Stimulated activated effector memory CD8-positive, alpha-beta T cell treated with anti-CD3 and anti-CD28 coated beads, Interleukin-12 subunit alpha, Interleukin-12 subunit beta, amount 100 ng/mL, for 72 hours (primary cell): Measurements from ENCODE around the gene ADCY7.
A peak's percentile ranks its signal among the peaks of the same experiment; 100 is the strongest.

Source experiments
- ATAC-seq: fragments of 150-1000 bp; cut with Tn5 transposase; 2 replicates; pipeline ENCODE4 v1.10.0; 2021
- DNase-seq, 2 donors: peaks; one replicate each; pipeline ENCODE4 v3.0.0; 2021 to 2022; ENCODE audit warnings: low spot score in 2 of 2
- H3K27ac Mint-ChIP-seq: one replicate; pipeline ENCODE4 v1.8.0; 2022; ENCODE audit warnings: mild to moderate bottlenecking, mixed read lengths
- H3K36me3 Mint-ChIP-seq: one replicate; pipeline ENCODE4 v1.8.0; 2022; ENCODE audit warnings: mild to moderate bottlenecking, mixed read lengths
- H3K4me1 Mint-ChIP-seq: one replicate; pipeline ENCODE4 v1.8.0; 2022; ENCODE audit warnings: mixed read lengths
- H3K4me3 Mint-ChIP-seq: one replicate; pipeline ENCODE4 v1.8.0; 2022; ENCODE audit warnings: mild to moderate bottlenecking, mixed read lengths
- H3K9me3 Mint-ChIP-seq: one replicate; pipeline ENCODE4 v1.8.0; 2022; ENCODE audit warnings: mixed read lengths

Gene ADCY7

DNA sequence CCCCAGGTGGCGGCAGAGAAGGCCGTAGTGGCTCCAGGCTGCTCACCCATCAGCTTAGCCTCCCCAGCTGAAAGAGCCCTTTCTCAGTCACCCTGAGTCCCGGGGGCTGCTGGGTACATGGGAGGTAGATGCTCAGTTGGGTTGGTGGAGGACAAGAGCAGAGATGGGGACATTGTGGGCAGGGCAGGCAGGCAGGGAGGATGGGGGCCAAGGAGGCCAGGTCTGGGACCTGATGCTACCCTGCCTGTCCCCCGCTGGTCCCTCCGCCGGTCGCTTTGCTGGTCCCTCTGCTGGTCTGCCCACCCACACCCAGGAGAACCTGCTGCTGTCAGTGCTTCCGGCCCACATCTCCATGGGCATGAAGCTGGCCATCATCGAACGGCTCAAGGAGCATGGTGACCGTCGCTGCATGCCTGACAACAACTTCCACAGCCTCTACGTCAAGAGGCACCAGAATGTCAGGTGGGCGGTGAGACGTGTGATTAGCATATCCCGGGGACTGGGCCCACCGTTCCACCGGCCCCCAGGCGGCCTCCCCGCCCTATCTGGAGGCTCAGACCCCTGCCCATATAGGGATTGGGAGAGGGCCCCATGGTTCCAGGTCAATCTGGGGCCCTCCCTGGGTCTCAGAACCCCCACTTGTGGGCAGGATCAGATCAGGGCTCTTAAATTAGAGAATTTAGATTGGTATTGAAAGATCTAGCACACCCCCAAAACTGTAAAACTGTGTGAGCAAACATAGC is 26.9 kb downstream of the ADCY7 start:
- peaks cover 77% of the 10 kb centered on the region for H3K36me3 Mint-ChIP-seq
- DNase-seq (no peak), ATAC-seq (no peak)
- H3K4me1 Mint-ChIP-seq, result peaks cover 19% of the 10 kb centered on the region
- H3K4me3 Mint-ChIP-seq, result no peak overlapping the region
- peak overlapping the region; percentile 45 for H3K27ac Mint-ChIP-seq
- H3K9me3 Mint-ChIP-seq, result no peaks in the 10 kb centered on the region

DNA sequence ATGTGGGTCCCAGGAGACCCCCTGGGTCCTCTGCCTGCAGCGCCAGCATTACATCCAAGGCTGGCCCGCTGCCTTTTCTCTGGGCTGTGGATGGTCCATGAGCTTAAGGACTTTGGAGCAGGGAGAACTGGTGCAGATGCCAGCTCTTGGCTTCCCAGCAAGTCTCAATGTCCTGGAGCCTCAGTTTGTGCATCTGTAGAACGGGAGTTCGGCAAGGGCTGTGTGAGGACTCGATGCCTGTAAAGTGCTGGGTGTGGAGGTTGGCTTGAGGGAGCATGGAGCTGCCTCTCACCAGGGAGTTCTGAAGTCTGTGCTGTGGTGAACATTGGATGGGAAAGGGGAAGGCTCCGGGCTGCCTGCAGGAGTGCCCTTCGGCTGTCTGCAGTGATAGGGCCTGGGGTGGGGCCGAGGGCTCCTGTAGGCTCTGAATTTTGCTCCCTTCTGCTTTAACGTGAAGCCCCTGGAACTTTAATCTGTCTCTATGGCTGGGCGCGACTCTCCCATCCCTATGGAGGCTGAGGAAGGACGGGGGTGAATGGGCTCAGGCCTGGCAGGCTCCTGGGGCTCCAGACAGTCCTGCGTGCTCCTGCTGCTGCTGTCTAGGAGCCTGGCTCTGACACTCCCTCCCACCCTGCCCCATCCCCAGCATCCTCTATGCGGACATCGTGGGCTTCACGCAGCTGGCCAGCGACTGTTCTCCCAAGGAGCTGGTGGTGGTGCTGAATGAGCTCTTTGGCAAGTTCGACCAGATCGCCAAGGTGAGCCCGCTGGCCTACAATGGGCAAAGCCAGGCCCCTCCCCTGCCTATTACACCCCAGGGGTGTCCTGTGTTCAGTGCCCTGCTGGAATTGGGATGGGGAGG is 27.9 kb downstream of the ADCY7 start:
- Mint-ChIP-seq H3K4me1 (peaks cover 14% of the 10 kb centered on the region), H3K36me3 (peaks cover 71% of the 10 kb centered on the region), H3K4me3 (no peak overlapping the region), H3K9me3 (no peaks in the 10 kb centered on the region), H3K27ac (peak overlapping the region; percentile 45)
- ATAC-seq, result no peak
- DNase-seq, result no peak

DNA sequence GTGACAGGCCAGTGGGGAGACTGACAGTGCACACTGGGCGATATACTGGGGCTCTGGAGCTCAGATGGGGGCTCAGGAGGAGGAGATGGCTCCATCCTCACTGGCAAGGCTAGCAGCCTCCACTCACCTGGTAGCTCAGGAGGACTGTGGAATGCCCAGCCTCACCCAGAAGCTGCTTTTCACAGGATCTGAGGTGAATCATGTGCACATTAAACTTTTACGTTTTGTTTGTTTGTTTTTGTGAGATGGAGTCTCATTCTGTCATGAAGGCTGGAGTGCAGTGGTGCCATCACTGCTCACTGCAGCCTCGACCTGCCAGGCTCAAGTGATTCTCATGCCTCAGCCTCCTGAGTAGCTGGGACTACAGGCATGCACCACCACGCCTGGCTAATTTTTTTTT is 28.6 kb downstream of the ADCY7 start:
- DNase-seq (no peak), ATAC-seq (no peak)
- Mint-ChIP-seq H3K4me3 (no peak overlapping the region), H3K36me3 (peaks cover 66% of the 10 kb centered on the region), H3K27ac (peak overlapping the region; percentile 84), H3K4me1 (peaks cover 10% of the 10 kb centered on the region), H3K9me3 (no peaks in the 10 kb centered on the region)

DNA sequence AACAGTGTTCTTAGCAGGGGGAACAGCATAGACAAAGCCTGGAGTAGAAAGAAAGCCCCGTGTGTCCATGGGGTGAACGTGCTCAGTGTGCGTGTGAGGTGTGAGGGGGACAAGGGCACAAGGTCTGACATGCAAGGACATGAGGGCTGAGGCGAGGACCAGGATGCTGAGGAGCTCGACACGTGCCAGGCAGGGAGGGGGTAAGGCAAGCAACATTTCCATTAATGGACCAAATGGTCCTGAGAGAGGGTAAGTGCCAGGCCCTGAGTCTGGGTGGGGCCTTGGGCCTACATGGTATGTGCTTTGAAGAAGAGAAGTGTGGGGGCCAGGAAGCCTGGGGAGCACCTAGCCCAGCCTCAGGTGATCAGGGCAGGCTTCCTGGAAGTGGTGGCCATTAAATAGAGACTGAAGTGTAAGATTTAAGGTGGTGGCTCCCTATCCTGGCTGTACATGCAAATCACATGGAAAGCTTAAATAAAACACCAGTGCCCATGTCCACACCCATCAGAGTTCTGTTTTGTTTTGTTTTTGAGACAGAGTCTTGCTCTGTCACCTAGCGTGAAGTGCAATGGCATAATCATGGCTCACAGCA is 29.3 kb downstream of the ADCY7 start:
- H3K4me3 Mint-ChIP-seq, result no peak overlapping the region
- DNase-seq (no peak), ATAC-seq (no peak)
- peaks cover 5% of the 10 kb centered on the region for H3K4me1 Mint-ChIP-seq
- H3K9me3 Mint-ChIP-seq, result no peaks in the 10 kb centered on the region
- peak overlapping the region; percentile 84 for H3K27ac Mint-ChIP-seq
- peaks cover 66% of the 10 kb centered on the region for H3K36me3 Mint-ChIP-seq

DNA sequence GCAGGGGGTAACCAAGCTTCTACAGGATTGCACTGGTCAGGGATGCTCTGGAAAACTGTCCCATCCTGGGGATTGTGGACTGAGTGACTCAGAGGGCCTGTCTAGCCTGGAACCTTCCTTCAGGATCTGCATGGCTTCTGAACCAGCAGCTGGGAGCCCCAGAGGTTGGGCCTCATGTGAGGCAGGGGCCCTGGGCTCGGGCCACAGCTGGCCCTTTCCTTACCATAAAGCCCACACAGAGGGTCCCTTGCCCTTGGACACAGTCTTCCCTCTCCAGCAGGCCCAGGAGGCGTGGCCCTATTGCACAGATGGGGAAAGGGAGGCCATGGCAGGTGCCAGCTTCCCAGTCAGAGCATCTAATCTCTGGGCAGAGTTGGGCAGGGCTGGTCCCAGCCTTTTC is 30.5 kb downstream of the ADCY7 start:
- Mint-ChIP-seq H3K27ac (peak overlapping the region; percentile 56), H3K4me3 (no peak overlapping the region), H3K4me1 (peaks cover 5% of the 10 kb centered on the region), H3K9me3 (no peaks in the 10 kb centered on the region), H3K36me3 (peaks cover 75% of the 10 kb centered on the region)
- ATAC-seq (no peak), DNase-seq (no peak)

DNA sequence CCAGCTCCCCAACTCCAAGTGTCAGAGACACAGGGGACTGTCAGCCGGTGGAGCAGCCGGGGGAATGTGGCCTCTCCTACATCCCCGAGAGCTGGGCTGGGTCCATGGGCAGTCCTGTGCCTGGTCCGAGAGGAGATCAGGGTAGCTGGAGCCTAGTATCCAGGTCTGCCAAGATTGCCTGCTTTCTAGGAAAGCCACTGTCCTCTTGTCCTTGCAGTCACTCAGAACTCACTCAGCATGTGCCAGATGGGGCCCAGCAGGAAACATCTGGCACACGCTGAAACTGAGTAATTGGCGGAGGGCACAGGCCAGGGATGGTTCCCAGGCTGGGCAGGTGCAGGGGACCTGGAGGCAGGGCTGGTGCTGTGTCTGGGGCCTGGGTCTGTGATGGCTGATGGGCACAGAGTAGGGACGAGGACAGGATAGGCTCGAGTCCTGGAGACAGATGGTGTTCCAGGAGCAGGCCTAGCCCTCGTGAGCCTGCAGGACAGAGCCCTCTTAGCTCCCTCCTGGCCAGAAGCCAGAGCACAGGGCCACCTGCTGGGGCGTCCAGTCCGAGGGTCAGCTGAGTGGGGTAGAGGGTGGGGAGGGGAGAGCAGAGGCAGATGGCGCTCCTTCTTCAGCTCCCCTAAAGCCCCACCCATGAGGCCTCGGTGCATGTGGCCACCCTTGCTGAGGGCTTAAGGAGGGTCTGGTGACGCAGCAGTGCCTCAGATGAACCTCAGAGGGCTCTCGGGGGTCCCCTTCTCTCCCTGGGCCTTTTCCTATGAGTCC is 31.1 kb downstream of the ADCY7 start:
- Mint-ChIP-seq H3K27ac (peak overlapping the region; percentile 65), H3K36me3 (peaks cover 82% of the 10 kb centered on the region), H3K4me1 (peaks cover 5% of the 10 kb centered on the region), H3K9me3 (no peaks in the 10 kb centered on the region), H3K4me3 (no peak overlapping the region)
- no peak for ATAC-seq
- no peak for DNase-seq

DNA sequence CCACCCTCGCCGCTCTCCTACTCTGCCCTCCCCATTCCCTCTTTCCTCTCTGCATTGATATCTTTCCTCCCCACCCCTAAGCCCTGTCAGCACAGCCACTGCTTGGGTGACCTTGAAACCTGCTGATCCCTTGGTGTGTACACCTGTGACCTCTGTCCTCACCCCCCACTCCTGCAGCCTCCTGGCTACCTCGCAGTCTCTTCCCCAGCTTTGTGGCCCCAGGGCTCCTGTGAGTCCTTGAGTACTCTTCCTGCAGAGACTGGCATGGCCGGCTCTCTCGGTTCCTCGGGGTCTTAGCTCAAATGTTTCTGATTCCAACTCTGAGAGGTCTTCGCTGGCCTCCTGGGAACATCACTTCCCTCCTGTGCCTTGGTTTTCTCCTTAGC is 31.7 kb downstream of the ADCY7 start:
- Mint-ChIP-seq H3K27ac (peak overlapping the region; percentile 65), H3K4me3 (no peak overlapping the region), H3K36me3 (peaks cover 88% of the 10 kb centered on the region), H3K4me1 (peaks cover 5% of the 10 kb centered on the region), H3K9me3 (no peaks in the 10 kb centered on the region)
- DNase-seq (no peak), ATAC-seq (no peak)

DNA sequence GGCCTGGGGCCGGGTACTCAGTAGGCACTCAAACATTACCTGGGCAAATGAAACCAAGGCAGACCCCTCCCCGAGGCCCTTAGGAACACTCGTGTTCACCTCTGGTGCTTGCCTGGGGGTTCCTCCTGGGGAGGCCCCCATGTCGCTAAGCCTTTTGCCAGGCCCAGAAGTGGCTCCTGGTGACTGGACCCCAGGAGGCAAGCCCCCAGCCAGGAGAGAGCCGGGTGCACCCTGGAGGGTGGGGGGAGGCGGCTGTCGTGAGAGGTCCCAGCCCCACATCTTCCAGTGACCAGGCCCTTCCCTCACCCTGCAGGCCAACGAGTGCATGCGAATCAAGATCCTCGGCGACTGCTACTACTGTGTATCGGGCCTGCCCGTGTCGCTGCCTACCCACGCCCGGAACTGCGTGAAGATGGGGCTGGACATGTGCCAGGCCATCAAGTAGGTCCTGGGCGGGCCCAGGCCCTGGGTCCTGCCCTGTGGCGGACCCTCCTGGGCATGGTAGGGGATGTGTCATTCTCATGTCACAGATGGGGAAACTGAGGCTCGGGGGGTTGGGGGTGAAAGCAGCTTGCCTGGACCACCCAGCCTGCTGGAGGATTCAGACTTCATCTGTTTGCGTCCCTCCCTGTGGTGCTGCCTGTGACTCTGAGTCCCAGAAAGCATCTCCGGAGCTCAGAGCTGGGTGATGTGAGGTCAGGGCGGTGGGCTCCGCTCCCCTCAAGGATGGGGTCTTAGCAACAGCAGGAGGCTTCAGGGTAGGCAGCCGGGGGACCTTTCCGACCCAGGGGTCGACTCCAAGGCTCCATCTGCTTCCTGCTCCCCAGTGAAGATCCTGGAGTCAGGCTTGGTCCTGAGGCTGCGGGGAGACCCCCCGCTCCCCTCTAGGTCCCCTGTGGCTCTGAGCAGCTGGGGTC is 32.5 kb downstream of the ADCY7 start:
- DNase-seq (no peak), ATAC-seq (no peak)
- no peaks in the 10 kb centered on the region for H3K9me3 Mint-ChIP-seq
- no peak overlapping the region for H3K4me3 Mint-ChIP-seq
- peaks cover 5% of the 10 kb centered on the region for H3K4me1 Mint-ChIP-seq
- H3K27ac Mint-ChIP-seq, result peak overlapping the region; percentile 65
- peaks cover 87% of the 10 kb centered on the region for H3K36me3 Mint-ChIP-seq

DNA sequence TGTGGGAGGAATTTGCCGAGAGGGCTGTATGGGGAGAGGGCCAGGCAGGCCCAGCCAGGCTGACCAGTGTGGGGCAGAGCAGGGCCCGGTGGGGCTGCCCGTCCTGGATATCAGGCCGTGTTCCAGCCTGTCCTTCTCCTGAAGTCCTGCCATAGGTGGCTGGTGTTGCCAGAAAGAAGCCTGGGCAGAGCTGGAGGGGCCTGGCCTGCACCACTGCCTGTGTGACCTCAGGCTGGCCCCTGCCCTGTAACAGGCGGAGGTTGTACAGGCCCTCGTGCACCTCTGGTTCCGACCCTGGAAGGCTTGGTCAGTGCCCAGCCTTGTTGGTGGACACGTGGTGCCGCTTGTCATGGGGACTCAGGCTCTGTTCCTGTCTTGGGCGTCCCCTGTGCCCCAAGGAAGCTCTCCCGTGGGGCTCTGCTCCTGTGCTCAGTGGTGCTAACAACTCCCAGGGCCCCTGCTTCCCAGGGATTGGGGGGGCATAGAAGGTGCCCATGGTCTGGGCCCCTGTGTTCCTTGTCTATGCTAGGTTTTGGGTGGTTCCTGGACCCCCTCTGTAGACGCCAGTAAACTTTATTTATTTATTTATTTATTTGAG is 33.3 kb downstream of the ADCY7 start:
- ATAC-seq, result no peak
- peaks cover 5% of the 10 kb centered on the region for H3K4me1 Mint-ChIP-seq
- no peak for DNase-seq
- no peaks in the 10 kb centered on the region for H3K9me3 Mint-ChIP-seq
- peaks cover 87% of the 10 kb centered on the region for H3K36me3 Mint-ChIP-seq
- H3K27ac Mint-ChIP-seq, result no peak overlapping the region
- no peak overlapping the region for H3K4me3 Mint-ChIP-seq

DNA sequence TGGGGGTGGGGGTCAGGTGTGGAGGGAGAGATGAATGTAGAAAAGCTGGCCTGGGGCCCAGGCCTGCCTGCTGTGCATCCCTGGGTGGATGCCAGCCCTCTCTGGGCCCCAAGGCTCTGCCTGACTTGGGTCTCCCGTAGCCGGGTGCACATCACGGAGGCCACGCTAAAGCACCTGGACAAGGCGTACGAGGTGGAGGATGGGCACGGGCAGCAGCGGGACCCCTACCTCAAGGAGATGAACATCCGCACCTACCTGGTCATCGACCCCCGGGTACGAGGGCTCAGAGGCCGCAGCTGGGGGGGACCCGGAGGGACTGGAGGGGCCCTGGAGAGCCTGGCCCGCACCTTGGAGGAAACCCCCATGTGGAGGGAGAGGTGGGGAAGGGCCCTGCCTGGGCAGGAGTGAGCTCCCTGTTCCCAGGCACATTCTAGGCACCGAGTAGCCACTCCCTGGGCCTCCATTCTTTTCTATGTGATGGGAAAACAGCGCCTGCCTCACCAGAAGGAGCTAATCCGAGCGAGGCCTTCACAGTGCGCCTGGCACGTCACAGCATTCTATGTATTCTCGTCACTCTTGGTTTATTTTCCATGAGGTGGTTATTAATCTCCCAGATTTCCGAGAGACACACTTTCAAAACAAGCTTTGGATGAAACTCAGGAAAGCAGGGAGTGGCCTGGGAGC is 34.7 kb downstream of the ADCY7 start:
- DNase-seq, result no peak
- no peak overlapping the region for H3K4me3 Mint-ChIP-seq
- no peak for ATAC-seq
- no peaks in the 10 kb centered on the region for H3K4me1 Mint-ChIP-seq
- H3K36me3 Mint-ChIP-seq, result peaks cover 78% of the 10 kb centered on the region
- H3K27ac Mint-ChIP-seq, result peak overlapping the region; percentile 73
- H3K9me3 Mint-ChIP-seq, result no peaks in the 10 kb centered on the region

DNA sequence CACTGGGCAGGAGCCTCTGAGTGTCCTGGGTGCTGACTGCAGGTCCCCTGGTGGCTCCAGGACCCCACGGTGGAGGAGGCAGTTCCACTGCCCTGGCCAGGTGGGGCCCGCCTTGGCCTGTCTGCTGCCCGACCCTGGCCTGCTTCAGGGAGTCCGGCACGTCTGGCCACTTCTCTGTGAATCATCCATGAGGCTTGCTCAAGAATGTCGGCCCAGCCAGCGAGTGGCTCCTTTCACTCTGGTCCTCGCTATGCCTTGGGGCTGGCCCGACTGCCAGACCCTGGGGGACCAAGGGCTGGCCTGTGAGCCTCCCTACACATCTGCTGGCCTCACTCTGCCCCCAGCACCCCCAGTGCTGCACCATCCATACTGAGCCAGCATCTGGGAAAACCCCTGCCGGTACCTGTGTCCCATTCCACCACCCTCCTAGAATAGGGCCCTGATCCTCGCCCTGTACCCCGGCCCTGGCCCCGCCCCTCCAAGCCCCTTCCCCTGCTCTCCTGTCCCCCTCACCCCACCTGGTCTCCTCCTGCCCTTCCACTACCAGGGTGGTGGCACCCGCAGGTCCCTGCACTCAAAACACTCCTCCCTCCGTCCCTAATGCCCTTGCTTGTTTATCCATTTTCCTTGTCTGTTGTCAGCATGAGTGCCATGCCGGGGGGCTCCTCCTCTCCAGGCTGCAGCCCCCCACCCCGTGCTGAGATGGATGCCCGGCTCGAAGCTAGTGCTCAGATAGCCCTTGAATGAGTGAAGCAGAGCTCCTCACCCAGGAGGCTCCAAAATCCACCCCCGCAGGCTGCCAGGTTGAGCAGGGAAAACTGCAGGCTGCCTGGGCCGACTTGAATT is 35.5 kb downstream of the ADCY7 start:
- ATAC-seq, result no peak
- Mint-ChIP-seq H3K36me3 (peaks cover 78% of the 10 kb centered on the region), H3K4me1 (peaks cover under 1% of the 10 kb centered on the region), H3K4me3 (no peak overlapping the region), H3K27ac (peak overlapping the region; percentile 73), H3K9me3 (no peaks in the 10 kb centered on the region)
- DNase-seq, result no peak

DNA sequence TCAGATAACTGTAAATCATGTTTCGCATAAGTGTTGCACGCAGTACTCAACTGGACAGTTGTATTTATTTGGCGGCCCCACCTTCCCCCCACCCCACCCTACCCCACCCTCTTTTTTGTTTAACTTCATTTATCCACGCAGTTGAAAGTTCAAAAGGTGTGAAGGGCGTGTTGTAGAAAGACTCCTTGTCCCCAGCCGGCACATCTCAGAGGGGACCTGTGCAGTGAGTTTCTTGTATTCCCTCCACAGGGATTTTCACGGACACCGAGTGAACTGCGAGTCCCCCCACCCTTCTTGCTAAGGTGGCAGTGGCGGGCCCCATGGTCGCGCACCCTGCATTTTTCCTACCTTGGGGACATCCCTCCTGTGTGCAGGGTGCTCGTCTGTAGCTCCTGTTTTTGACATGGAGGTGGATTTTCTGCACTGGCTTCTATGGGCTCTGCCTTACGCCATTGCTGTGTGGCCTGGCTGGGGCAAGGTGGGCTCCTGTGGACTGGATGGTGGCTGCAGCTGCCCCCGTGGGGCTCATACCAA is 36.2 kb downstream of the ADCY7 start:
- H3K9me3 Mint-ChIP-seq, result no peaks in the 10 kb centered on the region
- ATAC-seq, result no peak
- no peak for DNase-seq
- H3K36me3 Mint-ChIP-seq, result peaks cover 78% of the 10 kb centered on the region
- H3K4me3 Mint-ChIP-seq, result no peak overlapping the region
- H3K27ac Mint-ChIP-seq, result peak overlapping the region; percentile 76
- peaks cover 5% of the 10 kb centered on the region for H3K4me1 Mint-ChIP-seq
